ENCODE results near the gene NEO1. TPM values are rescaled to one million over a fixed set of nuclear protein-coding genes. Genes with fewer than 3 reads are reported as not detected.

The NEO1 gene
- polyA plus RNA-seq, 1 donor (not counting 4 experiments of a cell fraction or from before 2014, with no cell fraction given): 4.4 TPM

- TF ChIP-seq CTCF (optimal IDR thresholded peaks at IDR 0.05 in 1 of 3, IDR thresholded peaks at IDR 0.05 in 1 of 3, conservative IDR thresholded peaks at IDR 0.05 in 1 of 3; ENCODE audit: extremely low read depth in 1 of 3, insufficient read depth in 2 of 3, low read length in 3 of 3) (no peak), EZH2 (IDR thresholded peaks at IDR 0.05; ENCODE audit: low read length) (no peak)
- no peak overlapping the region for H3K4me2 ChIP-seq (ENCODE audit: control insufficient read depth, extremely low read depth, insufficient read depth, low read depth, low read length)
- no peaks in the 10 kb centered on the region for H3K9me3 ChIP-seq (ENCODE audit: control insufficient read depth, low read depth, low read length)
- no peaks in the 10 kb centered on the region for H3K4me1 ChIP-seq (ENCODE audit: control insufficient read depth, extremely low read depth, insufficient read depth, low read length)
- no peaks in the 10 kb centered on the region for H3K27me3 ChIP-seq (ENCODE audit: control insufficient read depth, extremely low read depth, insufficient read depth, low read length)
- no peaks in the 10 kb centered on the region for H3K36me3 ChIP-seq (ENCODE audit: control insufficient read depth in 2 of 2, extremely low read depth in 1 of 2, insufficient read depth in 2 of 2, low read length in 2 of 2)
- H2AFZ ChIP-seq (ENCODE audit: control insufficient read depth, low read length): no peak overlapping the region
- no peak overlapping the region for H3K4me3 ChIP-seq (ENCODE audit: control insufficient read depth in 2 of 3, extremely low read depth in 1 of 3, insufficient read depth in 2 of 3, low read depth in 1 of 3, low read length in 3 of 3)
- DNase-seq (ENCODE audit: low read depth, low spot score) (no peak), FAIRE-seq (no peak)
- H3K9me1 ChIP-seq (ENCODE audit: control insufficient read depth, extremely low read depth, insufficient read depth, low read length): no peaks in the 10 kb centered on the region
- H4K20me1 ChIP-seq (ENCODE audit: control insufficient read depth, extremely low read depth, insufficient read depth, low read length): no peaks in the 10 kb centered on the region
- dilution Hi-C loops (cut with MboI; ENCODE audit: extremely low pct_ligation_motif_present, low sequenced_read_pairs): no loop called here
- H3K27ac ChIP-seq (ENCODE audit: control insufficient read depth, insufficient read depth, low read length): no peak overlapping the region
- H3K79me2 ChIP-seq (ENCODE audit: control insufficient read depth, insufficient read depth, low read length): no peaks in the 10 kb centered on the region
- H3K9ac ChIP-seq (ENCODE audit: control insufficient read depth, extremely low read depth, insufficient read depth, low read length): no peak overlapping the region
Observed at GRCh38 chr15:73295630-73296286, 243.5 kb downstream of the NEO1 start.

- H3K9ac ChIP-seq (ENCODE audit: control insufficient read depth, extremely low read depth, insufficient read depth, low read length): no peak overlapping the region
- H3K79me2 ChIP-seq (ENCODE audit: control insufficient read depth, insufficient read depth, low read length): no peaks in the 10 kb centered on the region
- H4K20me1 ChIP-seq (ENCODE audit: control insufficient read depth, extremely low read depth, insufficient read depth, low read length): no peaks in the 10 kb centered on the region
- dilution Hi-C loops (cut with MboI; ENCODE audit: extremely low pct_ligation_motif_present, low sequenced_read_pairs): no loop called here
- H3K27me3 ChIP-seq (ENCODE audit: control insufficient read depth, extremely low read depth, insufficient read depth, low read length): no peaks in the 10 kb centered on the region
- no peaks in the 10 kb centered on the region for H3K4me1 ChIP-seq (ENCODE audit: control insufficient read depth, extremely low read depth, insufficient read depth, low read length)
- H2AFZ ChIP-seq (ENCODE audit: control insufficient read depth, low read length): no peak overlapping the region
- H3K27ac ChIP-seq (ENCODE audit: control insufficient read depth, insufficient read depth, low read length): no peak overlapping the region
- H3K4me2 ChIP-seq (ENCODE audit: control insufficient read depth, extremely low read depth, insufficient read depth, low read depth, low read length): no peak overlapping the region
- H3K36me3 ChIP-seq (ENCODE audit: control insufficient read depth in 2 of 2, extremely low read depth in 1 of 2, insufficient read depth in 2 of 2, low read length in 2 of 2): no peaks in the 10 kb centered on the region
- no peak overlapping the region for H3K4me3 ChIP-seq (ENCODE audit: control insufficient read depth in 2 of 3, extremely low read depth in 1 of 3, insufficient read depth in 2 of 3, low read depth in 1 of 3, low read length in 3 of 3)
- TF ChIP-seq EZH2 (IDR thresholded peaks at IDR 0.05; ENCODE audit: low read length) (no peak), CTCF (optimal IDR thresholded peaks at IDR 0.05 in 1 of 3, IDR thresholded peaks at IDR 0.05 in 1 of 3, conservative IDR thresholded peaks at IDR 0.05 in 1 of 3; ENCODE audit: extremely low read depth in 1 of 3, insufficient read depth in 2 of 3, low read length in 3 of 3) (no peak)
- H3K9me3 ChIP-seq (ENCODE audit: control insufficient read depth, low read depth, low read length): no peaks in the 10 kb centered on the region
- no peaks in the 10 kb centered on the region for H3K9me1 ChIP-seq (ENCODE audit: control insufficient read depth, extremely low read depth, insufficient read depth, low read length)
- FAIRE-seq (no peak), DNase-seq (ENCODE audit: low read depth, low spot score) (no peak)
Observed at GRCh38 chr15:73296609-73297353, 244.5 kb downstream of the NEO1 start.

All from keratinocyte (primary cell).